Measurements from ENCODE around the gene BSCL2.
"Not testable (repeated sequence)": the region's sequence is repeated elsewhere in the genome, so short reads cannot be mapped to it uniquely, and the experiment has no call there.

BSCL2 gene

DNA sequence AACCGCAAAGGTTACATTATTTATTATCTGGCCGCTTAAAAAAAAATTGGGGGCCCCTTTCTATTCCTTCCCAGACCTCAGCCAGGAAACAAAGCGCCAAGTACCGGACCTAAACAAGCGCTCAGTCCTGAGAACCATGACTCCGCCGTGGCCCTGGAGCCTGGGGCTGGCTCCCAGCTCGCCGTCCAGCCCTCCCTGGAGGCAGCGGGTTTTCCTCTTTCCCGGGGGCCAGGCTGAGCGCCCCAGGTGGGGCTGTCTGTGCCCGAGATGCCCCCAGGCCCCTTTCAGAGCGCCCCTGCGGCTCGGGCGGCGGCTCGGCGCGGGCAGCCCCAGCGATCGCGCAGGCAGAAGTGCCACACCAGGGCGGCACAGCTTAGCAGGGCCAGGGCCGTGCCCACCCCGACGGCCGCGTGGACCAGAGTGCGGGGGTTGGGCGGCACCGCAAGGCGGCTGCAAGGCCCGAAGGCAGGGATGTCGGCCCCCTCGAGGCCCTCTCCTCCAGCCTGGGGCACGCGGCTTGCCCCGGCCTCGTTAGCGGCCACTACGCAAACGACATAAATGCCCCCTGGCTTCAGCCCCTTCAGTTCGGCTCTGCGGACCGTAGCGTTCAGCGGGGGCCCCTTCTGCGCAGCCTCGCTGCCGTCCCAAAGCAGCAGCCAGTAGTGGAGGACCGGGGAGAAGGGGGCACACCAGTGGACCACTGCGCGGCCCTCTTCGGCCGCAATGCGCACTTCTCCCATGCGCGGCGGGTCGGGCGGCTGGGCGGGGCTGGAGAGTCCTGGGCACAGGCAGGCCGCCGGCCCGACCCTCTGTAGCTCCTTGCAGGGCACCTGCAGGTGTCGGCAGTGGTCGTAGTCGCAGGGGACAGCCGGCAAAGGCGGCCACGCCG, 19.5 kb downstream of the BSCL2 start:
- DNase-seq (ENCODE audit: low read depth): no peak

DNA sequence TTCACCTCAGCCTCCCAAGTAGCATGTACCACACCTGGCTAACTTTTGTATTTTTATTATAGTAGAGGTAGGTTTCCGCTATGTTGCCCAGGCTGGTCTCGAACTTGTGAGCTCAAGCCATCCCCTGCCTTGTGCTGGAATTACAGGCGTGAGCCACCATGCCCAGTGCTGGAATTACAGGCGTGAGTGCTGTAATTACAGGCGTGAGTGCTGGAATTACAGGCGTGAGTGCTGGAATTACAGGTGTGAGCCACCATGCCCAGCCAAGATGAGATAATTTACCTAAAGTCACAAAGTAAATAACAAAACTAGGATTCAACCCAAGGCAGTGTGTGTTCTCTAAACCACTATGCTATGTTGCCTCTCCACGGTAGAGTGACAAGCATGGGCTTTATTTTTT, 24.7 kb downstream of the BSCL2 start:
- DNase-seq (ENCODE audit: low read depth): no peak

DNA sequence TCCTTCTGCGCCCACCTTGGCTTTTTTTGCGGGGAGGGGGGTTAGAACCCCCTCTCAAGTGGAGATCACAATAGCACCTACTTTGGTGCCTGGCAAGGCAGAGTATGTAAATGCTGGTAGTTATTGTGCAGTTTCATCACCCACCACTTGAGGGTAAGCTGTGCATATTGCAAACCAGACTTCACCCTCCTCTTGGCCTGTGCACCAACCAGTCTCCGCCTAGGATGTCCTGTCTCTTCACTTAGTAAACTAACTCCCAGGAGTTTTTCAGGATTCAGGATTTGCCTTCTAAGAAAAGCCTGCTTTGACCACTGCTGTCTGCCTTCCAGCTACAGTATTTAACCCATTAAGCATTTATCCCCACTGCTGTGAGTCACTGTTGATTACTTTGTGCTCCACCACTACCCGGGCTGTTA, 26.4 kb downstream of the BSCL2 start:
- DNase-seq (ENCODE audit: low read depth): peak; percentile 82

GRCh38 chr11:62678770-62679696, 28.2 kb downstream of the BSCL2 start, which contains the start of gene UBXN1:
UBXN1 (minus strand) TSS chr11:62679073; CDS start chr11:62678923, 150 bp downstream.
- DNase-seq (ENCODE audit: low read depth): peak; percentile 91

DNA sequence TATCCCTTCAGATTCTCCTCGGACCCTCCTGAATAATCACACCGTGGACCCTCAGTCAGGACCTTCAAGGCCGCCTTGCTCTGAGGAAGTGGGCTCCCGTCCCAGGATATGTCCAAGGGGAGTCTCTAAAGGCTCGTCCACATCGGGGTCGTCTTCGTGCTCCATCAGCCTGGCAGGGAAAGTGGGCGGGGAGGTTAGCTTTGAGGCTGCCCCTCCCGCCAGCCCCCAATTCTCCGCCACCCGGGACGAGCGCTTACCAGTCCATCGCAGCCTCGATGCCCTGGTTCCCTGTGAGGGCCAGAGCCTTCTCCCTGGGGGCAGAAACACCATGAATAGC, 28.8 kb downstream of the BSCL2 start:
- DNase-seq (ENCODE audit: low read depth): no peak

DNA sequence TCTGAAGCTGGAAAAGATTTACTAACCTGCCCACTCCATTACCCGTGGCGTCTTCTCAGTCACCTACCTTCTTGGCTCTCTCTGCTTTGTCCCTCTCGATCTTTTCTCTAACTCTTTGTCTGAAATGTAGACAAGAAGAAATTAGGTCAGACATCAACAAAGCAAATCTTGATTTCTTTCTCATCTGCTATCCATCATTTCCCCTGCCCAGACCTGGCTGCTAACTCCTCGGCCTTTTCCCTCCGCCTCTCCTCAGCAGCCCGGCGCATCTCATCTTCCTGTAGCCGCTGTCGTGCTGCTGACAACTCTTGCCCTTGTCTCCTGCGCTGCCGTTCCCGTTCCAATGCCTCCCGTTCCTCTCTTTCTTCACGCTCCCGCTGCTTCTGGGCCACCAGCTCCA, 29.5 kb downstream of the BSCL2 start:
- no peak for DNase-seq (ENCODE audit: low read depth)

GRCh38 chr11:62677156-62677555, 30.1 kb downstream of the BSCL2 start:
- no peak for DNase-seq (ENCODE audit: low read depth)

- DNase-seq (ENCODE audit: low read depth): no peak
Observed at GRCh38 chr11:62676698-62677097, 30.5 kb downstream of the BSCL2 start.

DNA sequence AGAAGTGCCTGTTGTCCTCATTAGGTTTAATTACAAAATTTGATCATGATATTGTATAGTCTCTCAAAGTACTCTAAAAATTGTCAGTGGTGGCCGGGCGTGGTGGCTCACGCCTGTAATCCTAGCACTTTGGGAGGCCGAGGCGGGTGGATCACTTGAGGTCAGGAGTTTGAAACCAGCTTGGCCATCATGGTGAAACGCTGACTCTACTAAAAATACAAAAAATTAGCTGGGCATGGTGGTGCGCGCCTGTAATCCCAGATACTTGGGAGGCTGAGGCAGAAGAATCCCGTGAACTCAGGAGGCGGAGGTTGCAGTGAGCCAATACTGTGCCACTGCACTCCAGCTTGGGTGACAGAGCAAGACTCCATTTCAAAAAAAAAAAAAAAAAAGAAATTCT, 31.8 kb downstream of the BSCL2 start:
- DNase-seq (ENCODE audit: low read depth): not testable (repeated sequence)

- DNase-seq (ENCODE audit: low read depth): no peak
Observed at GRCh38 chr11:62673196-62673525, 34.1 kb downstream of the BSCL2 start.

- DNase-seq (ENCODE audit: low read depth): peak; percentile 89
Observed at GRCh38 chr11:62671608-62672389, 35.4 kb downstream of the BSCL2 start, which contains the start of the genes LBHD1 and UQCC3. LBHD1 (minus strand) TSS chr11:62672267; CDS start chr11:62670031, 2,236 bp downstream. UQCC3 (plus strand) TSS chr11:62671673; CDS start chr11:62671746, 73 bp downstream.

DNA sequence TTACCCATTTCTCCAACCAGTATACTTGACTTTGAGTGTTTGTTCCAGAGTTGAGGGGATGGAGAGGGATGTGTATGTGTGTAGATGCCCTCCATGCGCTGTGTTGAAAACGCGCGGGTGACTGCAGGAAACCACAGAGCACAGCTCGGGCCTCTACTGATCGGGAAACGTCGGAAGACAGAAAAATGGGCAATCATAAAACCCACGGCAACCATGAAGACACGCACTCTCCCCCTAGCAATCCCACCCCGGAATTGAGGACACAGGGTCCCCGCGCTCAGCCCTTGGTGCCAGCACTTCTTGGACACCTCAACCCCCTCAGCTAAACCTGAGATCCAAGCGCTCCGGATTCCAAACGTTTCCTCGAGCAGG, 36.0 kb downstream of the BSCL2 start:
- DNase-seq (ENCODE audit: low read depth): no peak

GRCh38 chr11:62669420-62670161, 37.6 kb downstream of the BSCL2 start:
- no peak for DNase-seq (ENCODE audit: low read depth)

DNA sequence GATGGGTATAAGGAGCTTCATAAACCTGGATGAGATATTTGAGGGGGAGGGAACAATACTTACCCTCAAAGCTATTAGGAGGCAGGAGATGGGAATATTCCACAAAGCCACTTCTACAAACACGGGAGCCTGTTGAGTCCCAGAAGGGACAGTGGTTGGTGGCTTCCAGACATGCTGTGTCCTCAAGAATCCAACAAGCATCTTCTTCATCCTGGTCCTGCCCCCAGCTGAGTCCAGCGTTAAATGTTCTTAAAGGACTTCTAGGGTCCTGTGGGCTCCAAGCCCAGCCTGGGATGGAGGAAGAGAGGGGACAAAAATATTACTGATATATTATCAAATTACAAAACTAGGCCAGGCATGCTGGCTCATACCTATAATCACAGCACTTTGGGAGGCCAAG, 39.8 kb downstream of the BSCL2 start:
- no peak for DNase-seq (ENCODE audit: low read depth)

DNA sequence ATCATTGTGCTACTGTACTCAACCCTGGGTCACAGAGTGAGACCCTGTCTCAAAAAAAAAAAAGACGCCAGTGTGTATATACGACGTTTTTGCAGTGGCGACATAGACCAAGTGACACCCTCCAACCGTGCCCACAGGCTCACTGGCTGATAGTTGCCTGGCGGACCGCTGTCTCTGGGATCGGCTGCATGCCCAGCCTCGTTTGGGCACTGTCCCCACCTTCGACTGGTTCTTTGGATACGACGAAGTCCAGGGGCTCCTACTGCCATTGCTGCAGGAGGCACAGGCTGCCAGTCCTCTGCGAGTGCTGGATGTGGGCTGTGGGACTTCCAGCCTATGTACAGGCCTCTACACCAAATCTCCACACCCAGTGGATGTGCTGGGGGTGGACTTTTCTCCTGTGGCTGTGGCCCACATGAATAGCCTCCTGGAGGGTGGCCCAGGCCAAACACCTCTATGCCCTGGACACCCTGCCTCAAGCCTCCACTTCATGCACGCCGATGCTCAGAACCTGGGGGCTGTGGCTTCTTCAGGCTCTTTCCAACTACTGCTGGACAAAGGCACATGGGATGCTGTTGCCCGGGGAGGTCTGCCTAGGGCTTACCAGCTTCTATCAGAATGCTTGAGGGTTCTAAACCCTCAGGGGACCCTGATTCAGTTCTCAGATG, 40.8 kb downstream of the BSCL2 start:
- DNase-seq (ENCODE audit: low read depth): no peak

DNA sequence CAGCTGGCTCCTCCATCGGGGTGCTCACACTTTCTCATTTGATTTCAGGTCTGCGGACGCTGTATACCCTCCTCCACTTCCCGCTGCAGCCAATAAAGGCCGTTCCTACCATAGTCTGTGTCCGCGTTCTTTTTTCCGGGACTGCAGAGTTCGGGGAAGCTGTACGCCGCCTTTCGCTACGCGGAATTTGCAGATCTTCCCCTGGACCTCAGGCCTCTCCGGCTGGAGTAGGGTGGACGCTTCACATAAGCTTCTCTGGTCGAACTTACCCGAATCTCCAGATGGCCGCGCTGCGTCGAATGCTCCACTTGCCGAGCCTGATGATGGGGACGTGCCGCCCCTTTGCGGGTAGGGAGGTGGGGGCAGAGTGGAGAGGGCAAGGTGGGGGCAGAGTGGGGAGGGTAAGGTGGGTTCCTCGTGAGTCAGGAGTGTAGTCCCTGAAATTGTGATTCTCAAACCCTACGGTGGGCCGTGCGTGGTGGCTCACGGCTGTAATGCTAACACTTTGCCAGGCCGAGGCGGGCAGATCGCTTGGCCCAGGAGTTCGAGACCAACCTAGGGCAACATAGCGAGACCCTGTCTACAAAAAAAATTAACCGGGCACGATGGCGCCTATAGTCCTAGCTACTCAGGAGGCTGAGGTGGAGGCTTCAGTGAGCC, 41.5 kb downstream of the BSCL2 start:
- DNase-seq (ENCODE audit: low read depth): peak; percentile 57

DNA sequence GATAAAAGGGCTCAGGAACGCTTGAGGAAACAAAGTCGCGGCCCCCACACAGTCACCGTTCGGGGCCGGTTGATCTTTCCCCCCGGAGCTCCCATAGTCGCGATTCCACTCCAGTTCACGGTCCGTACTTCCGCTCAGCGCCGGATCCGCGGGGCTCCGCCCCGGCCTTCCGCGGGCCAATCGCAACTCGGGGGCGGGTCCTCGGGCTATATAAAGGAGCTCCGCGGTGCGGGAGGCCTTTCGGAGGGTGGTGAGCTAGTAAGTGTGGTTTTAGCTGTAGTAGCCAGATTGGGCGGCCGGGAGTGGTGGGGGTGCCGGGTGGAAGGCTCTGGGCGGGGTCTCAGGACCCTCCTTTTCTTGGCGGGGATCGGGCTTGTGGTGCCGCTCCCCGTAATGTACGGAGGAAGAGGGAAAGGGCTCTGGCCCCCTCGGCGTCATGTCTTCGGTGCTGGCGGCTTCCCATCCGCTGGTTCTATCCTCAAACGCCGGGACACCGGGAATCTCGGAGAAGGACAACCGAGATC, 42.1 kb downstream of the BSCL2 start, which contains the start of the genes C11orf98 and CSKMT:
Gene C11orf98, minus strand, starts transcription at position 136 of the 524 bp plus-strand sequence. Its CDS starts 41 bp downstream, at position 95.
Gene CSKMT, plus strand, starts transcription at position 238 of the 524 bp plus-strand sequence. CDS start 568 bp downstream, outside the sequence.
- peak; percentile 95 for DNase-seq (ENCODE audit: low read depth)

GRCh38 chr11:62664405-62665074, 42.7 kb downstream of the BSCL2 start:
- peak; percentile 70 for DNase-seq (ENCODE audit: low read depth)

GRCh38 chr11:62656796-62657429, 50.3 kb downstream of the BSCL2 start:
- no peak for DNase-seq (ENCODE audit: low read depth)
